Measurements from ENCODE around the gene ATP6V0E2.

Gene ATP6V0E2

GRCh38 chr7:149864751-149865150 is 9.0 kb upstream of the ATP6V0E2 start:
- no peak for DNase-seq

DNA sequence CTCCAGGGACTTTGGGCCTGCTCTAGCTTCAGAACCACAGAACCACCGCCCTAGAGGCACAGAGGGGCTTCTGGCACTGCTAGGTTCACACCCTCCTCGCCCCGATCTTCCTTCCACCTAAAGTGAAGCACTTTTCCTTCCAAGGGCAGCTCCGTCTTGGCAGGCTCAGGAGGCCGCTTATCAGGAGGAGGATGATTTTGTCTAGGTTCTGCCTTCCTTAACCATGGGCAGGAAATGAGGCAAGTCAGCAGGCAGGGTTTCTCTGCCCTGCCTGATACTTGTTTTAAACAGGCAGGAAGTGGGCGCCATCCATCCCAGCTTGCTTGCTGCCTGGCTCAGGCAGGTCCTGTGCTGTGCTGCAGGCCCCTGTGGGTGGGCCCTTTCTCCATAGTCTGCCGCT is 8.3 kb upstream of the ATP6V0E2 start:
- peak; percentile 67 for DNase-seq

- no peak for DNase-seq
Observed at GRCh38 chr7:149866139-149866778, 7.5 kb upstream of the ATP6V0E2 start.

- no peak for DNase-seq
Observed at GRCh38 chr7:149866779-149867447, 6.9 kb upstream of the ATP6V0E2 start.

GRCh38 chr7:149867762-149868622 is 5.8 kb upstream of the ATP6V0E2 start:
- no peak for DNase-seq

- no peak for DNase-seq
Observed at GRCh38 chr7:149868623-149869290, 5.0 kb upstream of the ATP6V0E2 start.

DNA sequence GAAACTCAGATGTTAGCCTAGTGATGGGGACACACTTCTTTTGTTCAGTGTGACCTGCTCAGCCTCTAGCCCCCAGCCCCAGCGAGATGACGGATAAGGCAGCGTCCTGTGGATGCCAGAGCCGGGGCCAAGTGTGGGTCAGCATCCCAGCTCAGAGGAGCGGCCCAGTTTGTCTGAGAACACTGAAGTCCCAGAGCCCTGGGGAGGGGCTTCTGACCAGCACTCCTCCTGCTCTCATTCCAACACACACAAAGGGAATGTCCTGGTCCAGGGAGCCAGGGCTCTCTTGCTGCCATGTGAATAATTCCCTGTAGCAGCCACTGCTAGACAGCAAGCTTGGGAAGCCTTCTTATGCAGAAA is 4.5 kb upstream of the ATP6V0E2 start:
- DNase-seq = no peak

DNA sequence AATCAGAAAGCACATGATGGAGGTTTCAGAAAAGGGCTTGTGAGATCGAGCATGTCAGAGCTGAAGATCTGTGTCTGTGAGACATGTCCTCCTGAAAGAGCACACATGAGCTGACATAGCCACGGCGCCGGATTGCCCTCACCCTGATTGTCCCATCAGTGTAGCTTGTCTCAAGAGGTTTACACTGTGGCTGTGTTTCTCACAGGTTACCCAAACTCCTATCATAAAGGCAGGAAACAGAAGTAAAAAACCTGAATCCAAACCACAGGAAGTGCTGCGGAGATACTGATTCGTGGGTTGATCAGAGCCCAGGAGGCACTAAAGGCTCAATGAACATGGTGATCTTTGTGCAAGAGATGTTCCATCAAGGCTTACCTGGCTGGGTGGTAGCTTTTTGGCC is 3.9 kb upstream of the ATP6V0E2 start:
- DNase-seq = no peak

DNA sequence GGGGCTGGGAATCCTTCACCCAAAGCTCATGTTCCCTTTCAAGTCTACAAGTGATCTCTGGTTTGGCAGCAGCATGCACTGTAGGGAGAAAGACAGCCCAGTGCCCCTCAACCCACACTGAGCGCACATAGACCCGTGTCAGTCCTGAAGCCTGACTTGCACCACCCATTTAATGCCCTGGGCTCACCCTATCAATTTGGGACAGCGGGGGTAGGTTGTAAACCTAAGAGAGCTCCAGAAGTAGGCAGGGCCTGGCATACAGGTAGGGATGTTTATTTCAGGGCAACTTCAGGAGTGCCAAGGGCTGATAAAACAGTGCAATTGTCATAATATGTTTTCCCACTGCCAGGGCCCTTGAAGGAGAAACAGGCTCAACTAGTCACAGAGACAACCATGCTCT is 3.5 kb upstream of the ATP6V0E2 start:
- no peak for DNase-seq

DNA sequence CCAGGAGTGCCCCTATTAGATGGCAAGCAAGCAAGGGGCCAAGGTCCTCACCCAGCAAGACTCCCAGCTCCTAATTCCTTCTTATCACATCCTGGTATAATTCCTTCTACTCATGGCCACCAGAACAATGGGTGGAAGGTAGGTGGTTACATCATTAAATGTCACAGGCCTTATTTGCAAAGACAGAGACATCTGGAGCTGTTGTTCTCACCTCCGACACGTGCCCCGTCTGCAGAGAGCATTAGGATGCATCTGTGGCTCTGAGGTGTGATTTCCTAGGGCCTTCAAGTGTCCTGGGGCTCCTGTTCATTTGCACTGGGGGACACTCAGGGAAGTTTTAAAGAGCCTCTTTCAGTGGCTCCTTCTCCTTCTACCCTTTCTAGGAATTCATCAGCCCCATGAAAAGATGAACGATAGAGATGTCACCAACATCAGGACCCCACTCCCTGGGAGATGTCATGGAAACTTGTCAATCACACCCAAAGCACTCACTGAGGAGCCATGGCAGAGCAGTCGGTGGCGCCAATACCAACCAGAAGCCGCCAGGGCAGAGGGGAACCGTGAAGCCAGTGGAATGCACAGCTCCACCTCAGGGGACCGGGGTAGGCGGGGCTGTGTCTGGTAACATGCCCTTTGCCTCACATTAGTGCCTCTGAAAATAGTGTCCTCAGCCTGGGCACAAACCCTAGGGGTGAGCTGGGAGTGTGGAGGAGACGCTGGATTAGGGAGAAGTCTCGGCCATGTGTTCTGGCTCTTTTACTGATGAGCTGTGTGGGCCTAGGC is 2.9 kb upstream of the ATP6V0E2 start:
- DNase-seq = no peak

DNA sequence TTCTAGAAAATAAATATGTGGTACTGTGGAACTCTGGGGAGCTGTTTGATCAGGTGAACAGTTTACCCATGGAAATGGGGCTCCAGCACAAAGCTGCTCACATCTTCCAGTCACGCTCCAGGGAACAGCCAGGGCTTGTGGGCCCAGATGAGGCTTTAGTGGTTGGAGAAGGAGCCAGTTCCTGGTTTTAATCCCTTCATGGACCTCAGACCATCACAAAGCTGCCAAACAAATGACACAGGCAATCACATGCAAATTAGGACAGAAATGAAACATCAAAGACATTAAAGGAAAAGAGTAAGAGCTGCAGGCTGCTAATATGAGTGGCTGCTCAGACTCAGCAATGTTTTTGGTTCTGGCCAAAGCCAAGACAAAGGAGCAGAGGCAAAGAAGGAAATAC is 2.2 kb upstream of the ATP6V0E2 start:
- no peak for DNase-seq

GRCh38 chr7:149872419-149873073 is 1.2 kb upstream of the ATP6V0E2 start:
- no peak for DNase-seq

GRCh38 chr7:149873970-149874643 is 338 bp downstream of the ATP6V0E2 start:
- DNase-seq = no peak

GRCh38 chr7:149874644-149875028 is 867 bp downstream of the ATP6V0E2 start:
- no peak for DNase-seq

DNA sequence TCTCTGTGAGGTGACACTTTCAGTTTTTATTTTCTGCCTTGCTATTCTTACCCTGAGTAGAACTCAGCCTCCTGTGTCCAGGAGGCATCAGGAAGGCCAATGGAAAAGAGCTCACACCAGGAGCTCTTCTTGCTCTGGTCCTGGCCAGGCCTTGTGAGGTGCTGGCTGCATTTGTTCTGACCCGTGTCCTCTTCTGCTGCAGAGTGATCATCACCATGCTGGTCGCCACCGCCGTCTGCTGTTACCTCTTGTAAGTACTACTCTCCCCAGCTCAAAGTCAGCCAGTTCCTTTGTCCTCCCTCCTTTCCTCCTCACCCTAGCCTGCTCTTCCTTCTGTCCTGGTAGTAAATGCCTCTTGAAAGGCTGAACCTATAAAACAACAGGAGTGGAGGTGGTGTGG is 1.6 kb downstream of the ATP6V0E2 start:
- no peak for DNase-seq

GRCh38 chr7:149877890-149878522 is 4.2 kb downstream of the ATP6V0E2 start:
- DNase-seq = no peak

DNA sequence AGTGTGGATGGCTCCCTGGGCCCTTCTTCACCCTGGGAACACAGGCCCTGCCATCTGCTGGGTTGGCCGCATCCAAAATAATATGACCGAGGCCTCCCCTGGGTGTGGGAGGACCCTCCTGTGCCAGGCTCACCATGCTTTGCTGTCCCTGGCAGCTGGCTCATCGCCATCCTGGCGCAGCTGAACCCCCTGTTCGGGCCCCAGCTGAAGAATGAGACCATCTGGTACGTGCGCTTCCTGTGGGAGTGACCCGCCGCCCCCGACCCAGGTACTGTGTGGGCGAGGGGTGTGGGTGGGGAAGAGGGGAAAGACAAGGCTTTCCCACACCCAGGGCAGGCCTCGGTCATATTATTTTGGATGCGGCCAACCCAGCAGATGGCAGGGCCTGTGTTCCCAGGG is 4.8 kb downstream of the ATP6V0E2 start:
- DNase-seq = no peak

- no peak for DNase-seq
Observed at GRCh38 chr7:149879271-149879743, 5.5 kb downstream of the ATP6V0E2 start.

GRCh38 chr7:149879766-149880637 is 6.2 kb downstream of the ATP6V0E2 start:
- DNase-seq = no peak
